NCI-H524 treated with DMSO at 0.1 percent for 48 hours (cell line): ENCODE measurements around the gene CSF1.
"Not testable (repeated sequence)": the region's sequence is repeated elsewhere in the genome, so short reads cannot be mapped to it uniquely, and the experiment has no call there.

ENCODE experiments used
- DNase-seq: peaks from one replicate; lab custom pipeline; 2025; lab: John Stamatoyannopoulos, UW

Gene CSF1

DNA sequence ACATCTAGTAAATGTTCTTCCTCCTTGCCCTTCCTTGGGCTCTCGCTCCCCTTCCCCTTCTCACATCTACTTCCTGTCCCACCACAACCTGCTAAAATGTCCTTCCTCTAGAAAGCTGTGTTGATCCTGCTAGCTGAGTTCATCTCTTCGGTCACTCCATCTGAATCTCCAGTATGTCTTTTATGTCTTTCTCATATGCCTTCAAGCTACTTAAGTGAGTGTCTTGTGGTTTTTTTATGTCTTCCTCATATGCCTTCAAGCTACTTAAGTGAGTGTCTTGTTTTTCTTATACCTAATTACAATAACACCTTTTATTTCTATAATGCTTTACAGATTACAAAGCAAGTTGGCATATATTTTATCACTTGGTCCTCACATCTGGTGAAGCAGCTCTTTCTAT is 33.9 kb downstream of the CSF1 start:
- DNase-seq: no peak

GRCh38 chr1:109946511-109946910 is 35.9 kb downstream of the CSF1 start:
- DNase-seq: no peak

DNA sequence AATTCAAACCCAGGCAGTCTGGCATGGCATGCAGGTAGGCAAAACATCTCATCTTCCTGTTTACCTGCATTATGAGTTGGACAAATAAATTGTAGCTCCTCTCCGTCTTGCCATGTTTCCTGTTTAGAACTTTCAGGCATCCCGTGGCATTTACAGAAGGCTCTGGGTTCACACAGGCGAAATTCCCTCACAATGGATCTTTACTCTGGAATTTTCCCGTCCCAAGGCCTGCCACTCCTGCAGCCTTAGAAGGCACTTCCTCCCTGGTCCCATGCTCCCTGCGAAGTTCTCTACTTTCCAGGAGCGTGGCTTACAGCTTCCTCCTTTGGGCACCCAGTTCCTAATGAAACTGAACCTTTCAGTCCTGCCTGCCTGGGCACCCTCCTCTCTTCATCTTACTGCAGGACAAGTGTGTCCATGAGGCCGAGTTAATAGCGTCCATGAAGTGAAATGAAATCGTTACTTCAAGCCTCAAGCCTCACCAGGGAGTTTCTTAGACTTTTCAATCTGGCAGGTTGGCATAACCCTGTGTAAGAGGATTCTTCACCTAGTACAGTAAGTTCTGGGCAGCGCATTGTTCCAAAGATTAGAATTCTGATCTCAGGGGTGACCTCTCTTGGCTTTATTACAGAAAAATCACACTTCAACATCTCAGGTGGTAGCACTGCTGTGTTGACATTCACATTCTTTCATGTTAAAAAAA is 37.1 kb downstream of the CSF1 start:
- no peak for DNase-seq

GRCh38 chr1:109948285-109948630 is 37.6 kb downstream of the CSF1 start:
- DNase-seq: no peak

- no peak for DNase-seq
These were observed 39.4 kb downstream of the CSF1 start for GRCh38 chr1:109950038-109950437.

DNA sequence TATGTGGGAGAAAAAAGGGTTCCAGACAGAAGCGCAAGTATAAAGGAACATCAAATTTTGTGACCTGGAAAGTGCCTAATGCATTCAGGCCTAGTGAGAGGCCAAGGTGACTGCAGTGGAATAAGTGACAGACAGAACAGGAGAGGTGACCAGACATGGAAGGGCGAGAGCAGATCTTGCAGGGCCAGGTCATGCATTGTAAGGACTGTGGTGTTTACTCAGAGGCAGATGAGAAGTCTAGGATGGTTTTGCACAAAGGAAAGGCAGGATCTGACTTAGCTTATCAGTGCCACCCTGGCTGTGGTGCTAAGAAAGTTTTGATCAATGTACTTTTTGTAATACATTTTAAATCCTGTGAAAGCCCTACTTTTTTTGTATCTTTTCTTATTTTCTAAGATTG is 39.9 kb downstream of the CSF1 start:
- DNase-seq: no peak

- DNase-seq: not testable (repeated sequence)
These were observed 40.9 kb downstream of the CSF1 start for GRCh38 chr1:109951501-109951900.

DNA sequence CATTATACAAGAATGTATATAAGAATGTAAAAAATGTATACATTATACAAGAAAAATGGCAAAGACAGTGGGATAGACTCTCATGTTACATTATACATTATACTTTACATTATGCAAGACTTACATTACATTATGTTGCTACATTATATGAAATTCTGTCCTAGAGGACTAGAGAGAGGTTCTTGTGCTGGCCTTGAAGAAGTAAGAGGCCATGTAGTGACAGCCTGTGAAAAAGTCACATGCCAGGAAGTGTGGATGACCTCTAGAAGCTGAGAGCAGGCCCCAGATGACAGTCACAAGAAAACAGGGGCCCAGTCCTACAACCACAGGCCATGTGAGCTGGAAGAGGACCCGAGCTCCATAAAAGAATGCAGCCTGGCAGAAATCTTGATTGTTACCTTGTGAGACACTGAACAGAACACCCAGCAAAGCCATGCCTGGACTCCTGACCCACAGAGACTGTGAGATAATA is 43.4 kb downstream of the CSF1 start:
- DNase-seq: no peak

GRCh38 chr1:109959632-109959973 is 49.0 kb downstream of the CSF1 start:
- DNase-seq: no peak

- no peak for DNase-seq
These were observed 49.5 kb downstream of the CSF1 start for GRCh38 chr1:109959974-109960744.

GRCh38 chr1:109960745-109961094 is 50.1 kb downstream of the CSF1 start:
- no peak for DNase-seq

- DNase-seq: no peak
These were observed 53.2 kb downstream of the CSF1 start for GRCh38 chr1:109963864-109964263.

DNA sequence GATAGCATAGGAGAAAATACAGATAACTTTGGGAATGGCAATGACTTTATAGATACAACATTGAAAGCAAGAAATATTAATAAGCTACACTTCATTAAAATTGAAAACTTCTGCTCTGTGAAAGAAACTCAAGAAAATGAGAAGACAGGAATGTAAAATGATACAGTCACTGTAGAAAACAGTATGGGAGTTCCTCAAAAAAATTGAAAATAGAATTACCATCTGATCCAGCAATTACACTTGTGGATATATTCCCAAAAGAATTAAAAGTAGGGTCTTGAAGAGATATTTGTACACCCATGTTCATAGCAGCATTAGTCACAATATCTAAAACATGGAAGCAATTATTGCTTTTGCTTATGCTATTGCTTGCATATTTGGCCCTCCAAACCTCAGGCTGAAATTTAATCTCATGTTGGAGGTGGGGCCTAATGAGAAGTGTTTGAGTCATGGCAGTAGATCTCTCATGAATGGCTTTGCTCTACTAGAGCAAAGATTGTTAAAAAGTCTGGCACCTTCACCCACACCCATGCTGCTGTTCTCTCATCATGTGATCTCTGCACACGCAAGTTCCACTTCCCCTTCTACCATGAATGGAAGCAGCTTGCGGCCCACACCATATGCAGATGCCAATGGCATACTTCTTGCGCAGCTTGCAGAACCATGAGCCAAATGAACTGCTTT is 58.6 kb downstream of the CSF1 start:
- DNase-seq: no peak

DNA sequence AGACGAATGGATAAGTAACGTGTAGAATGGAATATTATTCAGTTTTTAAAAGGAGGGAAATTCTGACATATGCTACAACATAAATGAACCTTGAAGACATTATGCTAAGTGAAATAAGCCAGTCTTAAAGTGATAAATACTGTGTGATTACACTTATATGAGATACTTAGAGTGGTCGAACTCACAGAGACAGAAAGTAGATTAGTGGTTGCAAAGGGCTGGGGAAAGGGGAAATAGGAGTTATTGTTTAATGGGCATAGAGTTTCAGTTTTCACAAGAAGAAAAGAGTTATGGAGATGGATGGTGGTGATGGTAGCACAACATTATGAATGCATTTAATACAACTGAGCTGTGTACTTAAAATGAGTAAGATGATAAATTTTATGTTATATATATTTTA is 59.3 kb downstream of the CSF1 start:
- DNase-seq: no peak

DNA sequence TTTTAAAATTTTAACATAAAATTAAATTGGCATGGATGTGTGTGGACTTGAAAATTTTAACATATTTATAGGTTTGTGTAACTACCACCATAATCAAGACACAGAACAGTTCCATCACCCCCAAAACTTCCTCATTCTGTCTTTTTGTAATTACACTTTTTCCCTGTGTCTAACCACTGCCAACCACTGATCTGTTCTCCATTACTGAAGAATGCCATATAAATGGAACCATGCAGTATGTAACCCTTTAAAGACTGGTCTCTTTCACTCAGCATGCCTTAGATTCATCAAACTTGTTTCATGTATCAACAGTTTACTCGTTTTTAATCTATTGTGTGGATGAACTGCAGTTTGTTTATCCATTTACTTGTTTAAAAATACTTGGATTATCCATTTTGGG is 60.9 kb downstream of the CSF1 start:
- DNase-seq: no peak

DNA sequence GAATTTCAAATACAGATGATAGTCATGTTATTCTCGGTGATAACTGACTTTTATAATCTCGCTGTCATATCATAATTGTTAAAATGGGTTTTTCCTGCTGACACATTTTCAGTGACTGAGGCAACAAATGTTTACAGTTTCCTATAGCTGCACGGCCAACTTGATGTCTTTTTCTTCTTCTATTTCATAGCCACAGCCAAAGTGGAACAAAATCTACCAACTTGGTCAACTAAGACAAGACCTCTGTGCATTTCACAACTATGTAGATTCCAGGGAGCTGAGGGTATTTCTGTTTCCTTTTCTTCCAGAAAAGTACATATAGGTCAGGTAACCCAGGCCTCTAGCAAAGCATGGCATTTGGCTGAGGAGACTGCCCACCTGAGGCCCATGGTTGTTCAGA is 63.5 kb downstream of the CSF1 start:
- no peak for DNase-seq

GRCh38 chr1:109975718-109976117 is 65.1 kb downstream of the CSF1 start:
- no peak for DNase-seq

DNA sequence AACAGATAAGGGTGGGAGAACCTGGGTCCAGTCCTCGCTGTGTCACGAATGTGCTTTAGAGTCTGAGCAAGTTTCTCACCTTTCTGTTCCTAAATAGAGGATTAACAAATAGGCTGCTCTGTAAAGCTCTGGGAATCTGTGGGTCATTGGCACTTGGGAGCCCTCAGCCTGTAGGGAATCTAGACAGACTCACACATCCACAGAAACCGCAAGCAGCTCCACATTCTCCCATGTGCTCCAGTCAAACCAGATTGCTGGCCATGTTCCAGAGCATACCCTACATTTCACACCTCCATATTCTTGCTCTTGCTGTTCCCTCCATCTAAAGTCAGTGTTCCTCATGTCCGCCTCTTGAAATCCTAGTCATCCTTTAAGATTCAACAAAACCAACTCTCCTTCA is 66.1 kb downstream of the CSF1 start:
- no peak for DNase-seq

- DNase-seq: no peak
These were observed 66.6 kb downstream of the CSF1 start for GRCh38 chr1:109977225-109977624.

DNA sequence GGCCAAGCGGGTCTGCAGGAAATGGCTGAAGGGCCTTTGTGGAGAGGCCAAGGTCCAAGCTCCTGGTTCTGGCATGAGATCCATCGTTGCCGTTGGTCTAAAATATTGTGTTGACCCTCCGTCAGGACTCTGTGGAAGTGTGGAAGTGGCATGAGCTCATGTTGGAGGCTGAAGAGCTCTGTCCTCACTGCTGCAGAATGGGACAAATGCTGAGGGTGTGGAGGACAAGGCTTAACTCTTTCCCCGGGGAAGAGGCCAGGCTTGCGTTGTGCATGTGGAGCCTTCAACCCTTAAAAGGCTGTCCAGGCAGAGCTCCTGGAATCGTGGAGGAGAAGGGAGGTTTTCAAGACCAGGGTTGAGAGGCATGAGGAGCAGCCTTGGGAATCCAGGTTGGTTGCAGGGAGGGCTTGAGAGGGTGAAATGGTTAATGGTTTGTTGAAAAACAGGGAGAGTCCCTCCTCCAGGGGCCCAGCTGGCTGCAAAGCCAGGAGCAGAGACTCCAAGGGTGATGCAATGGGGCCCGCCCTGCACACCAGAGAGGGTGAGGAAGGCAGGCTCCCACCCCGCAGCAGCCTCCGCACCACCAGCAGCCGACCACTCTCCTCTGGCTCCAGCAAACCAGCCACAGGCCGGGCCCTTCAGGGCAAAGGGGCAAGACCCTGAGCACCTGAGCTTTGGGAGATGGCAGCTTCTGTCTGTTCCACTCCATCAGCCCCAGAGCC is 67.2 kb downstream of the CSF1 start:
- DNase-seq: no peak

GRCh38 chr1:109978761-109979488 is 68.3 kb downstream of the CSF1 start:
- no peak for DNase-seq

GRCh38 chr1:109979489-109980091 is 68.9 kb downstream of the CSF1 start:
- DNase-seq: no peak
